HK-2 (cell line): ENCODE data around the gene CCDC127.
"Not testable (repeated sequence)": the region's sequence is repeated elsewhere in the genome, so short reads cannot be mapped to it uniquely, and the experiment has no call there.

Source experiments
- DNase-seq: peaks from one replicate; pipeline ENCODE4 v3.0.0-alpha.2; 2018; ENCODE audit not compliant: unreplicated experiment

CCDC127 gene, protein sequence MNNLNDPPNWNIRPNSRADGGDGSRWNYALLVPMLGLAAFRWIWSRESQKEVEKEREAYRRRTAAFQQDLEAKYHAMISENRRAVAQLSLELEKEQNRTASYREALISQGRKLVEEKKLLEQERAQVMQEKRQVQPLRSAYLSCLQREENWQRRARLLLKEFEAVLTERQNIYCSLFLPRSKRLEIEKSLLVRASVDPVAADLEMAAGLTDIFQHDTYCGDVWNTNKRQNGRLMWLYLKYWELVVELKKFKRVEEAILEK

DNA sequence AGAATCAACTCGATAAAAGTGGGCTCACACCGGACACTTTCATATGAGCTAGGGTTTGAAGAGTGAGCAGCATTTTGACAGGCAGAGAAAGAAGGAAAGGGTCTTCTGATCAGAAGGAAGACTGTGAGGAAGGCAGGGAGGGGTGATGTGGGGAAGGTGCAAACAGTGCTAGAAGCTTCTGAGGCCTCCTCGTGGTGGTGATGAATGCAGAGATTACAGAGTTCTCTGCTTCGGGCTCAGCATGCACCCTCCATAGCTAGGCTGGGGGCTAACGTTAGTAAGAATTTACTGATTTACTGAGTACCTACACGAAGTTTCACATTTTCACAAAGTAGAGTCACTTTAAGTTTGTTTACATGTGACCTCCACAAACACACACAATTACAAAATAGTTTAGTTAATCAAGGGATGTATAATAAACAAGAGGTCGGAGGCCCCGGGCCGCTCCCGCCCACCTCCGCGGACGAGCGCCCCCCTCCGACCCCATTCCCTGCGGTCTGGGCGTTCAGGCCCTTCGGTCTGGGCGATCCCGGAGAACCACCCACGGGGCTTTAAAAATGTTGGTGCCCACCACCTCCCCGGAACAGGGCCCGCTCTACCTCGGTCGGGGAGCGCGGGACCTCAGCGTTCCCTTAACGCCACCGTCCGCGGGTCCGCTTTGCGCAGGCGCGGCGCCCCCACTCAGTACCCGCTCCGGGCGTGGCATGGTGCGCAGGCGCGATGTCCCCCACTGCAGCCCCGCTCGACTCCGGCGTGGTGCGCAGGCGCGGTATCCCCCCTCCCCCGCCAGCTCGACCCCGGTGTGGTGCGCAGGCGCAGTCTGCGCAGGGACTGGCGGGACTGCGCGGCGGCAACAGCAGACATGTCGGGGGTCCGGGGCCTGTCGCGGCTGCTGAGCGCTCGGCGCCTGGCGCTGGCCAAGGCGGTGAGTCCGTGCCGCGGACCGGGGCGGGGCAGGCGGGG, at the start of gene CCDC127, which contains the start of gene SDHA:
Gene CCDC127, minus strand, starts transcription at position 660 of the 963 bp plus-strand sequence. CDS start 1,304 bp downstream, outside the sequence.
Gene SDHA, plus strand, starts transcription at position 827 of the 963 bp plus-strand sequence. Its CDS starts 36 bp downstream, at position 863.
- DNase-seq = peak; percentile 96

DNA sequence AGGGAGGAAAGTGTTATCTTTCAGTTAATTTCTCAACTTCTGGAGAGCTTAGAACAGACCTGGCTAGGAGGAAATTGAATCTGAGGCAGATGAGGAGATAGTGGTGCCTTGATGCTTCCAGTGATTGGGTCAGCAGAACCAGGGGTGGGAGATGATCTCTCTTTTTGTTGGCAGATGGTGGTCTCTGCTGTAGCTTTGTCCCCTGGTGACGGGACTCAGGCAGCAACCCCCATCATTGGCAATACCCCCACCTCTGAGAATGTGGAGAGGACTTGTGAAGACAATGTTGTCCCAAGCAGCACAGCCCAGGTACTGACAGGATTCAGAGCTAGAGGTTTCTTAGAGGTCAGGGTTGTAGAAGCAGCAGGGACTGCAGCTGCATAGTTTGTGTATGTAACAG, 49.8 kb upstream of the CCDC127 start:
- no peak for DNase-seq

DNA sequence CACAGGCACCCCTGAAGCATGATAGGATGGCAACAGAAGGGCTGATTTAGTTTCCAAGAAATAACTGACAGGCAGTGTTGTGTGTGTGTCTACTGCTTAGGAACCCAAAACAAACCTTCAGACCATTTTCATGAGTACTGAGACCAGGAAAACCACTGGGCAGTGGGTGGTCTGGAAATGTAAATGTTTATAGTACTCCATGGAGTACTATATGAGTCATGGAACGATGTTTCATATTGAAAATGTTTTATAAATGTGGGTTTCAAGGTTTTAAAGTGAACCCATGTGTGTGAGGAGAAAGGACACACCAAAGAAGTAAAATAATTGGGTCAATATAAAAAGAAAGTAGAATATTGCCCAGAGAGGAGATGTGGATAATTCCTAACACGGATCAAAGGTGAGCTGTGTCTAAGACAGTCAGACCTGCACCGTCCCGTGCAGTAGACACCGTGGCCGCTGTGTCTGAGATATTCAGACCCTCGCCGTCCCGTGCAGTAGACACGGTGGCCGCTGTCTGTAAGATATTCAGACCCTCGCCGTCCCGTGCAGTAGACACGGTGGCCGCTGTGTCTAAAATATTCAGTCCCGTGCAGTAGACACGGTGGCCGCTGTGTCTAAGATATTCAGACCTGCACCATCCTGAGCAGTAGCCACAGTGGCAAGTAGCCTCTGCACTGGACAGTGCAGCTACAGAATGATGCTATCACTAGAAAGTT, 48.5 kb upstream of the CCDC127 start:
- DNase-seq = not testable (repeated sequence)

- no peak for DNase-seq
Observed at GRCh38 chr5:264338-264737, 46.4 kb upstream of the CCDC127 start.

DNA sequence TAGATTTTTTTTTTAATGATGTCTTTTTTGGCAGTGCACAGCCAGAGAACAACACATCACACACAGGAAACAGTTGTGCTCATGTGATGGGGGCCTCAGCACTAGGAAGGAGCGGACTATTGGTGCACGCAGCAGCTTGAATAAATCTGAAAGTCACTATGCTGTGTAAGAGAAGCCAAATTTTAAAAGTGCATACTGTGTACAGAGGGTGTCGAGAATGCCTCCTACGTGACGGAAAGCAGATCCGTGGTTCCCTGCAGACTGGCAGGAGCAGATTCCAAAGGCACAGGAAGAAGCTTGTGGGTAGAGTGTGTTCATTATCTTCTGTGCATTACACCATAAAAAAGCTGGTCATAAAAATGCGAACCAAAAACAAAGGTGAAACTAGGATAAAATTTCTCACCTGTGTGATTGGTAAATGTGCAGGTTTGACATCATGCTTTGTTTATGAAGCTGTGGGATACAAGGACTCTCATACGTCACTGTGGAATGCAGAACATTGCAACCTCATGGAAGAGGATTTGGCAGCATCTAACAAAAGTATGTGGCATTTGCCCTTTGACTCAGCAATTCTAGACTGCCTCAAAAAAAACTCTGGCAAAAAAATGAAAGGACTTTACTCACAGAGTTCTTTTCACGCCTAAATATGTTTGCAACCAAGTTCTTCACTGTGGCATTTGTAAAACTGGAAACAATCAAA, 45.5 kb upstream of the CCDC127 start:
- peak; percentile 20 for DNase-seq

DNA sequence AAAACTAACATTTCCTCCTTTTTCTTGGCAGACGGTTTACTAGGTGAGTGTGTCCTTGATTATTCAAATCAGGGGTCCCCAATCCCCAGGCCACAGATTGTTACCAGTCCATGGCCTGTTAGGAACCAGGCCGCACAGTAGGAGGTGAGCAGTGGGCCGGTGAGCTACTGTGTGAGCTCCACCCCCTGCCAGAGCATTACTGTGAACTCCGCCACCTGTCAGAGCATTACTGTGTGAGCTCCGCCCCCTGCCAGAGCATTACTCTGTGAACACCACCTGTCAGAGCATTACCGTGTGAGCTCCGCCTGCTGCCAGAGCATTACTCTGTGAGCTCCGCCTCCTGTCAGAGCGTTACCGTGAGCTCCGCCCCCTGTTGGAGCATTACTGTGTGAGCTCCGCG, 39.2 kb upstream of the CCDC127 start:
- no peak for DNase-seq

- DNase-seq = not testable (repeated sequence)
Observed at GRCh38 chr5:256347-256746, 38.4 kb upstream of the CCDC127 start.

- DNase-seq = not testable (repeated sequence)
Observed at GRCh38 chr5:255116-255515, 37.2 kb upstream of the CCDC127 start.

DNA sequence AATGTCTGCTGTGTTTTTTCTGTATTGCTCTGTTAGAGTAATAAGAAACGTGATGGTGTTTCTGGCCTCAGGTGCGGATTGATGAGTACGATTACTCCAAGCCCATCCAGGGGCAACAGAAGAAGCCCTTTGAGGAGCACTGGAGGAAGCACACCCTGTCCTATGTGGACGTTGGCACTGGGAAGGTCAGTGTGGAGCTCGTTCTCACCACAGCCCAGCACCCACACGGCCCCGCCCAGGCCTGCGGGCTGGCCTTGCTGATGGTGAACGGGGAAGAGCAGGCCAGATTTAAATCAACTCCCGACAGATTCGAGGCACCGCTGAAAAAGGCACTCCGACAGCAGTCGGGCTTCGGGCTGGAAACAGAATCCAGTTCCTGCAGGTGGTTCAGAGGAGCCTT, 36.4 kb upstream of the CCDC127 start:
- DNase-seq = not testable (repeated sequence)

- DNase-seq = no peak
Observed at GRCh38 chr5:252546-252945, 34.6 kb upstream of the CCDC127 start.

- not testable (repeated sequence) for DNase-seq
Observed at GRCh38 chr5:251975-252374, 34.0 kb upstream of the CCDC127 start.

DNA sequence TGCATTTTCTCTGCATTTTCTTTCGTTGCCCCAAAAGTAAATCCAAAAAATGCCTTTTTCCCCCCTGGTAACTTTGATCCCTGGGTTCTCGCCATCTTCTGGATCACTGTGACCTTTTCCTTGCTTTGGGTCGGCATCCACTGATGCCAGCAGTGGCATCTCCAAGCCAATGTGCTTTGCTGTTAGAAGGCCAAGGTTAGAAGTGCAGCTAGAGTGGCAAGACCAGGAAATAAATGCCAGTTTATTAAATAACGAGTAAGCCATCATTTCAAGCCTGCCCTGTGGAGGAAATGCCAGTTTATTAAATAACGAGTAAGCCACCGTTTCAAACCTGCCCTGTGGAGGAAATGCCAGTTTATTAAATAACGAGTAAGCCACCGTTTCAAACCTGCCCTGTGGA, 33.6 kb upstream of the CCDC127 start:
- not testable (repeated sequence) for DNase-seq

- not testable (repeated sequence) for DNase-seq
Observed at GRCh38 chr5:251016-251415, 33.1 kb upstream of the CCDC127 start.

DNA sequence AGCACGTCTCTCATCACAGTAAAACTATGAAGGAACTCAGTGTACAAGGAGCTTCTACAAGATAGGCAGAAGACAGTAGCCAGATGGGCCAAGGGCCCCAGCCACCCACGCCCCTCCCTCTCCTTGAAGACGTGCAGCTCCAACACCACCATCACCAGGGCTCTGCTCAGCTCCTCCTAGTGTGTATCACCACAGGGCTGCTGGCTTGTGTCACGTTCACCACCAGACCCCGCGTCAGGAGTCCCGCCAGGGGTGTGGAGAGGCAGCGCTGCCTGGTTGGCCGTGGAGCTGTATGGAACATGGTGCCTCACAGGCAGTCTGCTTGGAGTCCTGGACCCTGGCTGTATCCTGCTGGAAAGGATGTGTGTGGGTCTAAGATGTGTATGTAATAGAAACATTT, 32.4 kb upstream of the CCDC127 start:
- not testable (repeated sequence) for DNase-seq

GRCh38 chr5:245717-246116, 27.8 kb upstream of the CCDC127 start:
- DNase-seq = not testable (repeated sequence)

- DNase-seq = not testable (repeated sequence)
Observed at GRCh38 chr5:243683-244367, 25.9 kb upstream of the CCDC127 start.

- DNase-seq = not testable (repeated sequence)
Observed at GRCh38 chr5:241045-241669, 23.2 kb upstream of the CCDC127 start.

- not testable (repeated sequence) for DNase-seq
Observed at GRCh38 chr5:240550-240949, 22.6 kb upstream of the CCDC127 start.

DNA sequence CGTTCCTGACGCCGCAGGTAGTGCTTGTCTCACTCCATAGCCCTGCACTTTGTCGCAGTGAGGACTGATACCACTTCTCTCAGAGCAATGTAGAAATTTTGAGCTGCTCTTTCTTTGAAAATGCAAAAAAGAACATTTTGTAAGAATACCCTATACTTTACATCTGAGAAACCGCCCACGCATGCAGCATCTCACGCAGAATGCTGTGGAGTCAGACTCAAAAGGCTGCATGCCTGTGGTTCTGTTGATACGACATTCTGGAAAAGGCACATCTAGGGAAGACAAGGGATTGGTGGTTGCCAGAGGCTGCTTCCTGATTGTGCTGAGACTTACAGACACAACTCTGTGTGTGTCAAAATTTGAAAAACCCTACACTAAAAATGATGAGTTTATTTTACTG, 20.0 kb upstream of the CCDC127 start:
- DNase-seq = not testable (repeated sequence)

GRCh38 chr5:235527-235926, 17.6 kb upstream of the CCDC127 start:
- not testable (repeated sequence) for DNase-seq
